ENCODE results near the gene KRTAP10-1.
"Not testable (repeated sequence)": the region's sequence is repeated elsewhere in the genome, so short reads cannot be mapped to it uniquely, and the experiment has no call there.

The KRTAP10-1 gene

DNA sequence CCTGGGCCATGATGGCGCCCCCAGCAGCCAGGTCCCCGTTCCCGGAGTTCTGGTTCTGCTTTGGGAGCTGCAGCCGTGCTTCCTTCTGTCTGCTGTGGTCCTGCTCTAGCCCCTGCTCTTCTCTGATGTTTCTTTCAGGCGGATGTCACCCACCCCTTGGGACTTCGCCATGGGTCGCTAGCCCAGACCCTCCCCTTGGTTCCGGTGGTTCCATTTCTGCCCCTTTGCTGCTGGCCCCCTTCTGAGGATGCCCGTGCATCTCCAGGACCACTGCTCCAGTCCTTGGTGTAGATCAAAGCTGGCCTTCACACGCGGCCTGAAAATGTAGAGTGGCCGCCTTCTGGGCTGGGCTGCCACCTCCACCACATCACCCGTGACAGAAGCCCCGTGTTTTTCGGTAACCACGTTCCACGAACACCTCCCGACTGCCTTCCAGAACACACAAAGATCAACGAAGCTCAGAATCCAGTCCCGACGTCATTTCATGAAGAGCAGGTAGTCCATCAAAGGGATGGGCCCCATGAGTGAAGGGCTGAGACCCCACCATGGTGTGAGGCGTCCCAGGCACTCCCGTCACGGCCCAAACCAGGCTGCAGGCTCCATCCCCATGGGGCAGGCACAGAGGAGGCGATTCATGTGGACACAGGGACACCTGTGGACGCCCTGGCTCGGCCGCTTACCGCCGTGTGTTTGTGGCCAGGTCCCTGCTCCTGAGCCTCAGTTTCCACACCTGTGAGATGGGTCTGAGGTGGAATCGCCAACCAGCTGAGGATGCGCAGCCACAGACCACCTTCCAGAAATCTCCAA lies 24.4 kb downstream of the KRTAP10-1 start:
- DNase-seq (ENCODE audit: low read depth), result no peak

GRCh38 chr21:44514746-44515358 lies 25.1 kb downstream of the KRTAP10-1 start:
- DNase-seq (ENCODE audit: low read depth), result no peak

GRCh38 chr21:44514218-44514520 lies 25.8 kb downstream of the KRTAP10-1 start:
- no peak for DNase-seq (ENCODE audit: low read depth)

DNA sequence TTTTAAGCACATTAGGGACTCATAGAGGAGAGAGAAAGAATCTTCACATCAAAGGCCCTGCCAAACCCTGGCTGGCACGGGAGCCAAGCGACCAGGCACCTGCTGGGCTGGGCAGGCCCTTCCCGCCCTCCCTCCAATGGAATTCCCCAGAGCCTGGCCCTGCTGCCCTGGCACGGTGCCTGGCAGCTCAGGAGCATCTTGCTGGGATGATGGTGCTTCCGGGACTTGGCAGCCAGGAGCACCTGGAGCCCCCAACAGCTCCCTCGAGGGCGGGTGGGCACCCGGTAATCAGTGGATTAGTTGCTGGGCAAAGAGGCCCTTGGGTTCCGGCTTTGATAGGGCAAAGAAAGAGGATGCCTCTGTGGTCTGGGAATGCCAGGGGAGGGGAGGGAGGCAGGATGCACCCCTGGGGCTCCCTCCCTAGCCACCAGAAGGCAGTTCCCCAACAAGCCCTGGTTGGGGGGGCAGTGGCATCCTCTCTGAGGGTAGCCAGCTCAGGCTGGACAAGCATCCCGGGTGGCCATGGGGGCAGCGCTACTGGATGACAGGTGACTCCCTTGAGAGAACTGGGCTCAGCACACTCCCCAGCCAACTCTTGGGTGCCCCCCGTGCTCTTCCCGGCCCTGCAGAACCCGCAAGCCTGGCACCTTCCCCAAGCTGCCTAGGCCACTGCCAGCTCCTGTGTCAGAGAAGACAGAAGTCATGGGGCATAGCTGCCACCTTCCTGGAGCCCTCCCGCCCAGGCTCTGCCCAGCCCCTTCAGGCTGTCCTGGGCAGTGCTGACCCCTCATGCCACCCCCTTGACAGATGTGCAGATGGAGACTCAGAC lies 26.4 kb downstream of the KRTAP10-1 start:
- no peak for DNase-seq (ENCODE audit: low read depth)

- no peak for DNase-seq (ENCODE audit: low read depth)
Measured at GRCh38 chr21:44512496-44513388, 27.3 kb downstream of the KRTAP10-1 start.

- no peak for DNase-seq (ENCODE audit: low read depth)
Measured at GRCh38 chr21:44511938-44512275, 28.1 kb downstream of the KRTAP10-1 start.

GRCh38 chr21:44511219-44511937 lies 28.6 kb downstream of the KRTAP10-1 start:
- no peak for DNase-seq (ENCODE audit: low read depth)

- peak; percentile 46 for DNase-seq (ENCODE audit: low read depth)
Measured at GRCh38 chr21:44510508-44511218, 29.3 kb downstream of the KRTAP10-1 start.

DNA sequence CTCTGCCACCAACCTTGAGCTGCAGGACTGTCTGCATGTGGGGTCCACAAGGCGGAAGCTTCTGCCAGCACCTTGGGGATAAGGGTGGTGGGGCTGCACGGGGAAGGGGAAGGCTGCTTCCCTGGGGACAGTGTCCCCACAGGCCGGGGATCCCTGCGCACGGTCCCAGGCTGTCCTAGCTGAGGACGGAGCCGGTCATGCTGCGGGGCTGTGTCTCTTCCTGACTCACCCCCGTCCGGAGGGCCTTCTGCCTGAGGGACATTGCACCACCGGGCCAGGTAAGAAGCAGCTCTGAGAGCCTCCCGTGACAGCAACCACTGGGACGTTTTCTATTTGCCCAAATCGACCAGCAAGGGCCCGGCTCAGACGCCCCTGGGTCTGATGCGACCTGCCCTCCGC lies 29.9 kb downstream of the KRTAP10-1 start:
- DNase-seq (ENCODE audit: low read depth), result no peak

DNA sequence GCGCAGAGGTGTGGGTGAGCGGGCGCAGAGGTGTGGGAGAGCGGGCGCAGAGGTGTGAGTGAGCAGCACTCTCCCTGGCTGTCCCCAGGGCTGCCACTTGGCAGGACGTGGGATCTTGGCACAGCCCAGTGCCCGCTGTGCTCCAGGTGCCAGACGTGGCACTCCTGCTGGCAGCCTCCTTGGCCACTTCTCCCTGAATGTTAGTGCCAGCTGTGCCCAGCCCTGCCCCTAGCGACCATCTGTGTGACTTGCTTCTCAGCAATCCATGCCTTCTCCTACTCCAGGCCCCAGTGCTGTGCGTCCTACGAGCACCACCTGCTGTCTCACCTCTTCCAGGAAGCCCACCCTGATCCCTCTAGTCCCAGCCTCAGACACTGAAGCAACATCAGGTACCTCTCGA lies 30.5 kb downstream of the KRTAP10-1 start:
- no peak for DNase-seq (ENCODE audit: low read depth)

DNA sequence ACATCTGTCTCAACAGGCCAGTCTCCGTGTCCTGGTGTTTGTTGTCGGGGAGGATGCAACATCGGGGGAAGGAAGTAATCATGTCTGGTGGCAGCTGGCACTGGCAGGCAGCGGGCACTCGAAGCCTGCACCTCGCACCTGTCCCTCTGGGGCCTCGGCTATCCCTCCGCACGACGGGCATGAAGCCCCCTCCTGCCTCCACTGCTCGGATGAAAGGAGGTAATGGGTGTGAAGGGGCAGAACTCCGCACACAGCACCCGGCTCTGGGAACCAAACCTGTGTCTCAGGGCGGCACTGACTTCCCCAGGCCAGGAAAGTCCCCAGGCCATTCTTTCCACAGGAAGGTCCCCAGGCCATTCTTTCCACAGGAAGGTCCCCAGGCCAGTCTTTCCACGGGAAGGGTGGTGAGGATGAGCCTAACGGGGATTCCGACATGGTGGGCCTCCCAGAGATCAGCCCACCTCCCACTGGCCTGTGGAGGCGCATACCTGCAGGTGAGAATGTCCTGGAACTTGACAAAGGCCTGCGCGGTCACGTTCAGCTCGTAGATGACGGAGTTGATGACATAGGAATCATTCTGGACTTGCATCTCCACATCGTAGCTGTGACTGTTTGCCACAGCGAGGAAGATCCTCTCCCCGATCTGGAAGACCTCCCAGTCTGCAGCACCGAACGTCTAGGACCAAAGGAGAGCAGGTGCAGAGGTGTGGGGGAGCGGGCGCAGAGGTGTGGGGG lies 31.1 kb downstream of the KRTAP10-1 start:
- DNase-seq (ENCODE audit: low read depth), result no peak

- no peak for DNase-seq (ENCODE audit: low read depth)
Measured at GRCh38 chr21:44508426-44508710, 31.6 kb downstream of the KRTAP10-1 start.

- DNase-seq (ENCODE audit: low read depth), result no peak
Measured at GRCh38 chr21:44507673-44508425, 32.1 kb downstream of the KRTAP10-1 start.

GRCh38 chr21:44506279-44507255 lies 33.4 kb downstream of the KRTAP10-1 start:
- no peak for DNase-seq (ENCODE audit: low read depth)

GRCh38 chr21:44505673-44506278 lies 34.2 kb downstream of the KRTAP10-1 start:
- DNase-seq (ENCODE audit: low read depth), result no peak

- DNase-seq (ENCODE audit: low read depth), result no peak
Measured at GRCh38 chr21:44503901-44504399, 36.0 kb downstream of the KRTAP10-1 start.

- DNase-seq (ENCODE audit: low read depth), result not testable (repeated sequence)
Measured at GRCh38 chr21:44503006-44503889, 36.7 kb downstream of the KRTAP10-1 start.
